AG09319 (cell line): ENCODE measurements around the gene AP1S3.
A peak's percentile ranks its signal among the peaks of the same experiment; 100 is the strongest.

Experiments used
- DNase-seq: peaks from one replicate; pipeline ENCODE4 v3.0.0-alpha.2; 2010; ENCODE audit warnings: low read depth; ENCODE audit errors: extremely low read depth
- TF ChIP-seq, protein P1 (sequence below): IDR thresholded peaks from 2 replicates; pipeline ENCODE4 v1.5.1; 2011; ENCODE audit warnings: low read depth, mild to moderate bottlenecking, inconsistent platforms, low read length, moderate library complexity

The AP1S3 gene

DNA sequence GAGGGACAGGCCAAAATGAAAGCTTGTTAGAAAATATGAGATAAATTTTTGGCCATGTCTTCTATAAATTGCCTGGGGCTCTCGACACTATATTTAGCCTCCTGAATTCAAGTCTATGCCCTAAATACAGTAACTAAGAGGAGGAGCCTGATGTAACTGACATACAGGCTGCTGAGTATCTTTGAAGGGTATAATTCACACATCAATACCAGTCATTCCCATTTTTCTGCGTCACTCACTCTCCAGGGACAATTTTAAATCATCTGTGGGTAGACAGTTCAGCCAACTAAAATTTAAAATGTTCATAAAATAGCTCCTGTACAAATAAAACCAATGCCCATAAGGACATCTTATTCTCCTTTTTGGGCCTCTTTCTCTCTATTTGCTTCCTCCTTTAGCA lies 105.9 kb downstream of the AP1S3 start:
- TF ChIP-seq, protein P1, sequence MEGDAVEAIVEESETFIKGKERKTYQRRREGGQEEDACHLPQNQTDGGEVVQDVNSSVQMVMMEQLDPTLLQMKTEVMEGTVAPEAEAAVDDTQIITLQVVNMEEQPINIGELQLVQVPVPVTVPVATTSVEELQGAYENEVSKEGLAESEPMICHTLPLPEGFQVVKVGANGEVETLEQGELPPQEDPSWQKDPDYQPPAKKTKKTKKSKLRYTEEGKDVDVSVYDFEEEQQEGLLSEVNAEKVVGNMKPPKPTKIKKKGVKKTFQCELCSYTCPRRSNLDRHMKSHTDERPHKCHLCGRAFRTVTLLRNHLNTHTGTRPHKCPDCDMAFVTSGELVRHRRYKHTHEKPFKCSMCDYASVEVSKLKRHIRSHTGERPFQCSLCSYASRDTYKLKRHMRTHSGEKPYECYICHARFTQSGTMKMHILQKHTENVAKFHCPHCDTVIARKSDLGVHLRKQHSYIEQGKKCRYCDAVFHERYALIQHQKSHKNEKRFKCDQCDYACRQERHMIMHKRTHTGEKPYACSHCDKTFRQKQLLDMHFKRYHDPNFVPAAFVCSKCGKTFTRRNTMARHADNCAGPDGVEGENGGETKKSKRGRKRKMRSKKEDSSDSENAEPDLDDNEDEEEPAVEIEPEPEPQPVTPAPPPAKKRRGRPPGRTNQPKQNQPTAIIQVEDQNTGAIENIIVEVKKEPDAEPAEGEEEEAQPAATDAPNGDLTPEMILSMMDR: no peak
- DNase-seq: no peak

DNA sequence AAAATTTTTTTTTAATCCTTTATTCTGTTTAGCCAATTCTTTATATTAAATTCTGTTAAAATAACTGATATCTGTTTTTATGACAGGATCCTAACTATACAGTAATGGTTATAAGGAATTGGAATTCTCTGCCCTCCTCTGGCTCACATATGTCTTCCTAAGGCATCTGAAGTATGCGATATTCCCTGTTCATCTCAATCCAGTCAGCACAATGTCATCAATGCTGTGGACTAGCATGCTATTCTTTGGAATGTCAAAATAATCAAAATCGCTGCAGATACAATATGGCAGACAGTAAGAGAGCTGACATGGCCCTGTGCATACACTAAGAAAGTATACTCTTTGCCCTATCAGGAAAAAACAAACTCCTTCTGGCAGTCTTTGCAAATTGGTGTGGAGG lies 107.6 kb downstream of the AP1S3 start:
- TF ChIP-seq, protein P1: no peak
- no peak for DNase-seq

DNA sequence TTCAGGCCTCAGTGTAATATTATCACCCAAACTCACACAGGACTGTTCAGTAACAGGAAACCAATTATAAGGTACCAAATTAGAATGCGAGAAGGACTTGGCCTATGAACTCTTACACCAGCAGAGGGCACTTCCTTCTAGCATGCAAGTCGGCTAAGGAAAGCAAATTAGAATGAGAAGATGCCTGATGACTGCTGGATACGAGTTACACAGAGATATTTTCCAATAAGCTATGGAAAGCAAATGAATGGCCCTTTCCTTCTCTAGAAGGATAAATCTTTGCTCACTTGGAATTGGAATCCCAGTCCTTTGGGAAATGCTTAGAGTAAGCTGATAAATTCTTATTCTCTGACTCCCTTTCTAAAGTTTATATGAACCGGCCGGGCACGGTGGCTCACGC lies 109.8 kb downstream of the AP1S3 start:
- DNase-seq: peak; percentile 28
- TF ChIP-seq, protein P1: peak; percentile 51

DNA sequence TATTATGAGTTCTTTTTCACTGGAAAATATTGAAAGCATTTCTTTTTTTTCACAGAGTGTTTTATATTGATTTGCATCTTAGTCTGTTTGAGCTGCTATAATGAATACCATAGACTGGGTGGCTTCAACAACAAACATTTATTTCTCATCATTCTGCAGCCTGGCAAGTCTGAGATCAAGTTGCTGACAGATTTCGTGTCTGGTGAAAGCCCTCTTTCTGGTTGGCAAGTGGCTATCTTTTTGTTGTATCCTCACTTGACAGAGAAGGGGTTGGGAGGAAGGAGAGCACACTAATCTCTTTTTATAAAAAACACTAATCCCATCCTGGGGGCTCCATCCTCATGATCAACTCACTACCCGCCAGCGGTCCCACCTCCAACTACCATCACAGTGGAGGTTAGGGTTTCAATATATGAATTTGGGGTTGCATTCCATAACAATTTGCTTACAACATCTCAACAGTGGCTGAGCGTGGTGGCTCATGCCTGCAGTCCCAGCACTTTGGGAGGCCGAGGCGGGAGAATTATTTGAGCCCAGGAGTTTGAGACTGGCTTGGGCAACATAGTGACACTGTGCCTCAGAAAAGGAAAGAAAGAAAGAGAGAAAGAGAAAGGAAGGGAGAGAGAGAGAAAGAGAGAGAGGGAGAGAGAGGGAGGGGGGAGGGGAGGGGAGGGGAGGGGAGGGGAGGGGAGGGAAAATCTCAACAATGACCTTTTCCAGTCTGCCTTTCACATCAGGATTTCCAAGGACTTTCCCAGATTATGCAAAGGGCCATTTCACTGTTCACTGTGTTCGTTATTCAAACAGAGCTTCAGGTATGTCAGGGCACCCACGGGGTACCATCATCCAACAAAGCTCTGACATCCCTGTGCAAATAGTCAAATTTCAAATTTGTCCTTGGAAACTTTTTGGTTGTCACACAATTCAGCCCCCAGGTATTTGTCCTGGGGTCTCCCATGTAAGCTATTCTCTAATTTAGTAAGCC lies 111.1 kb downstream of the AP1S3 start:
- TF ChIP-seq, protein P1: no peak
- no peak for DNase-seq

DNA sequence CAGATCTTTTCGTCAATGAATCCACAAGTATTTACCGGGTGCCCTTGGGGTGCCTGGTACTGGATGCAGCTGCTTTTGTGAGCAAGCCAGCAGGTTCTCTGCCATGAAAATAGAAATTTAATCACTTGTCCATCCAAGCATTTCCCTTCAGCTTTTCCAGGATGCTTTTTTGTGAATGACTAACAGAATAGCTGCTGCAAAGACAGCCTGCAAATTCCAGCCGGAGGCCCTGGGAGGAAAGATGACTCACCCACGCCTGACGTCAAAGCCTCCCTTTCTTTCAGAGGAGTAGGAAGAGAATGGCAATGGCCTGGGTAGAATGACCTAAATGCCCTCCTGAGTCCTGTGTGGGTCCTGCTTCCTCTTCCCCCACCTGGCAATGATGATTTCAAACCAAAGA lies 111.9 kb downstream of the AP1S3 start:
- TF ChIP-seq, protein P1: no peak
- peak; percentile 76 for DNase-seq

DNA sequence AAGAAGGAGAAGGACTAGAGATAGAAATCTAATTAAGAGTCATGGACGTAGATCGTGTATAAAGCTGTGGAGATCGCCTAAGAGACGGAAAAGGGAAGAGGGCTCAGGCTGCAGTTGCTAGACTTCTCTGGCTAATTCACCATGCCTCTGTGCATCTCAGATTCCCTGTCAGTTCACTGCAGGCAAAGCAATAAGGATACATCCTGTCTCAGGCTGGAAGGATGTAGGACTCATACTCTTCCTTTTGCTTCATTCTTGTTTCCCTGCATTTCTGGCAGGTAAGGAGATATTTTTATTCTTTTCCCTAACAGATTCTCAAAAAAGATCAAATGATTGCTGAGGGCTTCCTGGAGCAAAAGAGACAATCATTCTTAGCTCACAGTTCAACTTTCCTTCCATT lies 112.5 kb downstream of the AP1S3 start:
- TF ChIP-seq, protein P1: no peak
- no peak for DNase-seq

DNA sequence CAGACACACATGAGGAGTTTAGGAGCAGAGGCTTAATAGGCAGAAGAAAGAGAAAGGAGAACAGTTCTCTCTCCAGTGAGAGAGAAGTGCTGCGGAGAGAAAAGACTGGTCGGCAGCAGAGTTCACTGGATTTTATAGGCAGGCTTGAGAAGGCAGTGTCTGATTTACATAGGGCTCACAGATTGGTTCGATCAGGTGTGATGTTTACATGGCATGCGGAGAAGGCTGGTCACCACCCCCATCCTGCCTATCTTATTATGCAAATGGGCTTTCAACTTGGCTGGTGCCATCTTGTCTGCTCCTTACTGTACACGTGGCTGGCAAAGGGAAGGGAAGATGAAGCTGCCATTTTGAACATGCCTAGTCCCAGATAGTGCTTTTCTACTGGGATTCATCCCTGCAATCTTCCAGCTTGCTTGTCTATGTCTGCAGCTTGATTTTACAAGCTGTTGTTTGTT lies 113.4 kb downstream of the AP1S3 start:
- TF ChIP-seq, protein P1: no peak
- no peak for DNase-seq
